ENCODE results near the gene WDR37. TPM values are rescaled to one million over a fixed set of nuclear protein-coding genes. Genes with fewer than 3 reads are reported as not detected.

WDR37 gene
- polyA plus RNA-seq, 2 of the 4 experiments (the other 2 are of a cell fraction), result 5.9 to 7.1 TPM

GRCh38 chr10:1177936-1178335, 121.8 kb downstream of the WDR37 start:
- Histone ChIP-seq H3K9me3 (no peaks in the 10 kb centered on the region), H3K4me2 (no peak overlapping the region), H3K4me1 (no peaks in the 10 kb centered on the region), H3K4me3 (no peak overlapping the region), H3K27ac (no peak overlapping the region)
- ATAC-seq (no peak), FAIRE-seq (no peak), DNase-seq (ENCODE audit: low read depth in 1 of 2, low spot score in 1 of 2) (no peak)
- CTCF ChIA-PET, result no interaction called here
- POLR2A ChIA-PET, result no interaction called here
- 59% methylated on average over 9 of the region's 9 CpGs for WGBS (ENCODE audit: missing lambda C conversion rate)
- TF ChIP-seq TP53 (CRISPR knock-in tag; IDR thresholded peaks at IDR 0.05) (no peak), ESRRA (IDR thresholded peaks at IDR 0.05; ENCODE audit: borderline replicate concordance, low read length) (no peak), MAX (IDR thresholded peaks at IDR 0.05) (no peak), BHLHE40 (IDR thresholded peaks at IDR 0.05; ENCODE audit: low read depth, low read length) (no peak), CHD4 (IDR thresholded peaks at IDR 0.05; ENCODE audit: borderline replicate concordance) (no peak), RNF2 (IDR thresholded peaks at IDR 0.05; ENCODE audit: borderline replicate concordance, low read depth) (no peak), HMGXB4 (CRISPR knock-in tag; IDR thresholded peaks at IDR 0.05; ENCODE audit: borderline replicate concordance) (no peak), HOXB5 (CRISPR knock-in tag; IDR thresholded peaks at IDR 0.05) (no peak), TFCP2L1 (CRISPR knock-in tag; IDR thresholded peaks at IDR 0.05) (no peak), REST (IDR thresholded peaks at IDR 0.05) (no peak), HOXB13 (CRISPR knock-in tag; IDR thresholded peaks at IDR 0.05; ENCODE audit: low read depth) (no peak), FOXS1 (CRISPR knock-in tag; IDR thresholded peaks at IDR 0.05) (no peak), ZSCAN20 (CRISPR knock-in tag; IDR thresholded peaks at IDR 0.05) (no peak), CEBPB (IDR thresholded peaks at IDR 0.05) (no peak), MAFK (IDR thresholded peaks at IDR 0.05; ENCODE audit: partially characterized antibody) (no peak), ATOH8 (CRISPR knock-in tag; IDR thresholded peaks at IDR 0.05; ENCODE audit: low read depth) (no peak), BCL3 (IDR thresholded peaks at IDR 0.05) (no peak), SMC3 (IDR thresholded peaks at IDR 0.05) (no peak), PHF8 (IDR thresholded peaks at IDR 0.05; ENCODE audit: borderline replicate concordance, low read depth) (no peak), JUNB (IDR thresholded peaks at IDR 0.05) (no peak)

GRCh38 chr10:1178506-1178905, 122.3 kb downstream of the WDR37 start:
- ATAC-seq, result no peak
- 62% methylated on average over 9 of the region's 16 CpGs for WGBS (ENCODE audit: missing lambda C conversion rate)
- Histone ChIP-seq H3K9me3 (no peaks in the 10 kb centered on the region), H3K4me1 (no peaks in the 10 kb centered on the region), H3K4me2 (no peak overlapping the region), H3K4me3 (no peak overlapping the region), H3K27ac (no peak overlapping the region)
- DNase-seq (ENCODE audit: low read depth in 1 of 2, low spot score in 1 of 2), result no peak
- CTCF ChIA-PET, result no interaction called here
- POLR2A ChIA-PET, result no interaction called here
- FAIRE-seq, result no peak
- TF ChIP-seq HOXB5 (CRISPR knock-in tag; IDR thresholded peaks at IDR 0.05) (no peak), ZNF302 (CRISPR knock-in tag; IDR thresholded peaks at IDR 0.05) (no peak), USF2 (IDR thresholded peaks at IDR 0.05) (no peak), HMGXB4 (CRISPR knock-in tag; IDR thresholded peaks at IDR 0.05; ENCODE audit: borderline replicate concordance) (no peak), EHMT2 (IDR thresholded peaks at IDR 0.05; ENCODE audit: low read depth) (no peak), HES2 (IDR thresholded peaks at IDR 0.05) (no peak), CBX8 (IDR thresholded peaks at IDR 0.05) (no peak), KDM5A (IDR thresholded peaks at IDR 0.05) (no peak), BCL3 (IDR thresholded peaks at IDR 0.05) (no peak)
